Kidney glomerular epithelial cell (primary cell): ENCODE data around the gene PCSK1N.
A peak's percentile ranks its signal among the peaks of the same experiment; 100 is the strongest.
"Not testable (repeated sequence)": the region's sequence is repeated elsewhere in the genome, so short reads cannot be mapped to it uniquely, and the experiment has no call there.

Source experiments
- DNase-seq: peaks from one replicate; lab custom pipeline; 2025; lab: John Stamatoyannopoulos, UW

The PCSK1N gene

GRCh38 chrX:48835524-48836329, at the start of gene PCSK1N:
Gene PCSK1N (minus strand): TSS chrX:48835610. CDS start chrX:48835532, 78 bp downstream.
- peak; percentile 46 for DNase-seq

GRCh38 chrX:48883729-48884128, 48.3 kb upstream of the PCSK1N start:
- DNase-seq: no peak

GRCh38 chrX:48876944-48877343, 41.5 kb upstream of the PCSK1N start:
- DNase-seq: not testable (repeated sequence)

- DNase-seq: not testable (repeated sequence)
Observed at GRCh38 chrX:48872017-48872416, 36.6 kb upstream of the PCSK1N start.

- DNase-seq: peak; percentile 15
Observed at GRCh38 chrX:48864210-48864609, 28.8 kb upstream of the PCSK1N start.

- DNase-seq: peak; percentile 0
Observed at GRCh38 chrX:48854898-48855297, 19.5 kb upstream of the PCSK1N start.

- DNase-seq: not testable (repeated sequence)
Observed at GRCh38 chrX:48854121-48854804, 18.9 kb upstream of the PCSK1N start.

GRCh38 chrX:48853494-48853893, 18.1 kb upstream of the PCSK1N start:
- DNase-seq: not testable (repeated sequence)

- no peak for DNase-seq
Observed at GRCh38 chrX:48852857-48853256, 17.4 kb upstream of the PCSK1N start.

GRCh38 chrX:48848847-48849246, 13.4 kb upstream of the PCSK1N start:
- DNase-seq: no peak

GRCh38 chrX:48839686-48840085, 4.3 kb upstream of the PCSK1N start:
- DNase-seq: no peak

GRCh38 chrX:48834383-48834709, 1.1 kb downstream of the PCSK1N start:
- no peak for DNase-seq

GRCh38 chrX:48833542-48834138, 1.8 kb downstream of the PCSK1N start:
- DNase-seq: no peak

GRCh38 chrX:48831909-48832291, 3.5 kb downstream of the PCSK1N start:
- no peak for DNase-seq

GRCh38 chrX:48831136-48831908, 4.1 kb downstream of the PCSK1N start:
- DNase-seq: no peak

- DNase-seq: no peak
Observed at GRCh38 chrX:48829016-48829735, 6.2 kb downstream of the PCSK1N start.

GRCh38 chrX:48827654-48827968, 7.8 kb downstream of the PCSK1N start:
- no peak for DNase-seq

- DNase-seq: no peak
Observed at GRCh38 chrX:48826876-48827653, 8.3 kb downstream of the PCSK1N start.

- DNase-seq: no peak
Observed at GRCh38 chrX:48826135-48826875, 9.1 kb downstream of the PCSK1N start, which contains the start of gene ERAS. Gene ERAS (plus strand): TSS chrX:48826513. CDS start chrX:48829124, 2,611 bp downstream.

- DNase-seq: no peak
Observed at GRCh38 chrX:48824066-48824465, 11.3 kb downstream of the PCSK1N start.
